Activated CD4-positive, alpha-beta T cell treated with anti-CD3 and anti-CD28 coated beads, Interleukin-2, Interleukin-6, amounts not matched to agents 100 ng/mL and 50 ng/mL, durations not matched to agents 16 hours and 8 hours (primary cell): ENCODE results near the gene SH3PXD2A.
"Not testable (repeated sequence)": the region's sequence is repeated elsewhere in the genome, so short reads cannot be mapped to it uniquely, and the experiment has no call there.

Experiments
- DNase-seq: peaks from one replicate; pipeline ENCODE4 v3.0.0-alpha.2; 2020

SH3PXD2A gene

DNA sequence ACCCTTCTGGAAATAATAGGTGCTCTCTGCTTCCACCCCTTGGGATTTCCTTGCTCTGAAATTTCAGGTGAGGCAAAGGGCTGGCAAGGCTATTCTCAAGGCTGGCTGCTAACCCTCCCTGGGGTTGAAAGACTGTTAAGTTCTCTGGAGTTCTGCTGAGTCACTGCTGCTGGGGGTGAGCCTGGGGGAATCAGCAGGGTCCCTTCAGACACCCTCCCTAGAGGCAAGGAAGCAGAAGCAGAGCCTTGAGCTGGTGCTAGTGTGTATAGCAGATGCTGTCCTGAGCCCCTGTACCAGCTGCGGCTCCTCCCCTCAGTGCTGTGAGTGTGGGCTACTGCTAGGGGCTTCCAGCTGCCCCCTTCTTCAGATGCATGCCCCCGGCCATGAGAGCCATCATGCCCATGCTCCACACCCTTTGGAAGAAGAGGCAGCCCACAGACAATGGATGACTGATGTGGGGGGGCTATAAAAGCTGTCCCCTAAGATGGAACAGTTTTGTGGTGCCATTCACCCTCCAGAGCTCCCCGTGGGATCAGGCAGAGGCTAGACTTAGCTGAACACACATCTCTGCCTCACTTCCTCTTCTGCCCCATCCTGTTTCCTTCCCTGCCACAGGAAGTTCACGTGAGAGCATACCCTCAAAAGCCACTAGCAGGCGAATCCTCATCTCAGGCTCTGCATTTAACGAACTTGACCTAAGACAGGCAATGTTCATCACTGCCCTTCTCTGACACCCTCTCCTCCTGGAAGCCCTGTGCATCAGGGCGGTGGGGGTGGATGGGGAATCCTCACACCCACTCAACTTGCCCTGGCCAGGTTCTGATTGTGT, 91.8 kb downstream of the SH3PXD2A start:
- DNase-seq = peak; percentile 66

DNA sequence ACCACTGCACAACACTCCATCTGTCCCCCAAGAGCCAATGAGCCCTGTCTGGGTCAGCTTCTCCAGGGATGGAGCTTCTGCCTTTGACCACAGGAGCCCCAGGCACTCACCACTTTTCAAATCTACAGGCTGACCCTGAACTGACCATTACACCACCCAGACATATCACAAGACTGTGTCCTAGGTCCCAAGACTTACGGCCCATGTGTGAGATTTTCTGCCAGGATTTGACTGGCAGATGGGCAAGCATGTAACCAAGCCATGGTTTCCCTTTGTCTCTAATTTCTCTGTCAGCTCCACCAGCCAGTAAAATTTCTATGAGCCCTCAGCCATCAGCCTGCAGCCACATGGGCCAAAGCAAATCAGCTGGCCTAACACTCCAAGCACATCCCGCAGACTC, 92.5 kb downstream of the SH3PXD2A start:
- DNase-seq = no peak

DNA sequence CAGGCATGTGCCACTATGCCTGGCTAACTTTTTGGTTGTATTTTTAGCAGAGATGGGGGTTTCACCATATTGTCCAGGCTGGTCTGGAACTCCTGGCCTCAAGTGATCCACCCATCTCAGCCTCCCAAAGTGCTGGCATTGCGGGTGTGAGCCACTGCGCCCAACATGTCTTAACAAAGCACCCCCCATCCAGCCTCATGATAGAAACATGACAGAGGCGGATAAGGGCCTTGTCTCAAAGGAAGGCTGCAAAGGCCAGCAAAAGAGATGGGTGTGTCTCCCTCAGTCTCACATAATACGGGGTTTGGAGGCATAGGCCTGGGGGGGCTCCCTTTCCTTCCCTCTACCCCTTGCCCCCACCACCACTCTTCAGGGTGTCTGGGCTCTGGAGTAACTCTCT, 93.2 kb downstream of the SH3PXD2A start:
- DNase-seq = no peak

DNA sequence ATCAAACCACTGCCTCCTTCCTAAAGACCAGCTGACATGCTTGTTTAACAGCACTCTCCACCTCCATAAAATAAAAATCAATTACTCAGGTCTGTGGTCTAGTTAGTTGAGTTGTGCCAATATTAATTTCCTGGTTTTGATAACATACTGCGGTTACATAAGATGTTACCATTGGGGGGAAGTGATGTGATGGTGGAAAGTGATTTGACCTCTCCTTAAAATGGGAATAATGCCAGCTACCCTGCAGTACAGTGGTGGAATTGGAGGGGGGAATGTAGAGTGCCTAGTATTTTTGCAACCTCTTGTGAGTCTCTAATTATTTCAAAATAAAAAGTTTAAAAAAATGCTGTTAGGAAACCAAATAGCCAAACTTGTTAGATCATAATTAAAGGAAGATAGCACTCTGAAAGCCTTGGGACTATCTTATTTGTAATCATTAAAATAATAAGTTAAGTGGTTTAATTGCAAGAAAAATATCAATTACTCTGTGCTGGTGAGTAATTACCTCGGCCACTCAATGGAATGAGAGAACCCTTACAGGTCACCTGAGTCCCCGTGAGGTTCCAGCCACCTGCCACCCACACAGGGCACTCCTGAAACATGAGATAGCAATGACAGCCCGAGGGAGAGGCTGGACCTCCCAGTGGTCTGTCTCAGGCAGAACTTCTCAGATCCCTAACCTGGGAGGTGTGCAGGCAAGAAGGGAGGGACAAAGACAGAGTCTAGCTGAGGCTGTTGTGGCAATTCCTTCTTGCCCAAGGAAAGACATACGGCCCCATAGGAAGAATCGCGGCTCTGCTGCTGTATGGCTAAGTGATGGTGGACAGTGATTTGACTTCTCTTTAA, 94.1 kb downstream of the SH3PXD2A start:
- no peak for DNase-seq

DNA sequence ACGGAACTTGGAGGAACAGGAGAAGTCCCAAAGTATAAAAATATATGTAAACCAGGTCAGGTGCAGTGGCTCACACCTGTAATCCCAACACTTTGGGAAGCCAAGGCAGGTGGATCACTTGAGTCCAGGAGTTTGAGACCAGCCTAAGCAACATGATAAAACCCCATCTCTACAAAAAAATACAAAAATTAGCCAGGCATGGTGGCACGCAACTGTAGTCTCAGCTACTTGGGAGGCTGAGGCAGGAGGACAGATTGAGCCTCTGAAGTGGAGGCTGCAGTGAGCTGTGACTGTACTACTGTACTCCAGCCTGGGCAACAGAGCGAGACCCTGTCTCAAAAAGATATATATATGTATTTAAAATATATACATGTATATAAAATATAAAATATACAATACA, 95.1 kb downstream of the SH3PXD2A start:
- DNase-seq = not testable (repeated sequence)

DNA sequence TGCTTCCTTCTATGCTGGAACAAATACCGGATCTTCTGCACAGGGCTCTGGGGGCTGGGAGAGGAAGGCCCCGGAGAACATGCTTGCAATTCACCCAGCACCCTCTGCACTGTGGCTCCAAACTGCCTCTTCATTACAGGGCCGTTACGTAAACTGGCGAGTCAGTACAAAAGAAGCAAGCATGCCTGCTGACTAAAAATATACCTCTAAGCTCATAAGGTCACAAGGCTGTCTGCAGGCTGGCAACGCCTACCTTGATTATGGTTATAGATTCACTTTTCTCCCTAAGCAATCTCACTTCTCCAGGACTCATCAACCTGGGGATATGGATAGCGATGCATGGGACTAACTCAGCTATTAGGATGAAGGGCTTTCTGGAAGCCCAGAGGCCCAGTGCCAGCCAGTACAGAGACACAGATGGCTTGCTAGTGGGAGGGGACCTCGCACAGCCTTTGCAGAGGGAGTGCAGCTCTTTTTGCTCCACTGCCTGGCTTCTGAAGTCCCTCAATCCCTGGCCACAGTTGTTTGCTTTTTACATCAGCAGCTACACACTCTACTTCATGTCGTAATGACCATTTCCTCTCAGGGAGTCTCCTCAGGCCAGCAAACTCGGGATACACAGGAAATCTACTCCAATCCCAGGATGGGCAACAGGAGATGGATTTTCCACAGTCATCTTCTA, 96.1 kb downstream of the SH3PXD2A start:
- peak; percentile 82 for DNase-seq

DNA sequence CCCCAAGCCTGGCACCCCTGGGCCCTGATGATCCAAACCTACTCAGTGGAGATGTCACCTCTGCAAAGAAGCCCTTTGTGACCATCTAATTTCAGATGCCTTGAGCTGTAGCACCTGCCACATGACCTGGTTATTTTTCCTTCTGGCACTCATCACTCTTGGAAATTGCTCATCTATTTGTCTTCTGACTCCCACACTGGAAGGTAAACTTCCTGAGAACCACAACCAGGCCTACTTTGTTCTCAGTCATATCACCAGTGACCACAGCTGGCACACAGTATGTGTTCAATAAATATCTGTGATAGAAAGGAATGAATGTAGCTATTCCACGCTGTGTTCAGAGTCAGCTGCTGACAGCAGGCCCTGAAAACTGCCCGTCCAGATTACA, 97.1 kb downstream of the SH3PXD2A start:
- no peak for DNase-seq

DNA sequence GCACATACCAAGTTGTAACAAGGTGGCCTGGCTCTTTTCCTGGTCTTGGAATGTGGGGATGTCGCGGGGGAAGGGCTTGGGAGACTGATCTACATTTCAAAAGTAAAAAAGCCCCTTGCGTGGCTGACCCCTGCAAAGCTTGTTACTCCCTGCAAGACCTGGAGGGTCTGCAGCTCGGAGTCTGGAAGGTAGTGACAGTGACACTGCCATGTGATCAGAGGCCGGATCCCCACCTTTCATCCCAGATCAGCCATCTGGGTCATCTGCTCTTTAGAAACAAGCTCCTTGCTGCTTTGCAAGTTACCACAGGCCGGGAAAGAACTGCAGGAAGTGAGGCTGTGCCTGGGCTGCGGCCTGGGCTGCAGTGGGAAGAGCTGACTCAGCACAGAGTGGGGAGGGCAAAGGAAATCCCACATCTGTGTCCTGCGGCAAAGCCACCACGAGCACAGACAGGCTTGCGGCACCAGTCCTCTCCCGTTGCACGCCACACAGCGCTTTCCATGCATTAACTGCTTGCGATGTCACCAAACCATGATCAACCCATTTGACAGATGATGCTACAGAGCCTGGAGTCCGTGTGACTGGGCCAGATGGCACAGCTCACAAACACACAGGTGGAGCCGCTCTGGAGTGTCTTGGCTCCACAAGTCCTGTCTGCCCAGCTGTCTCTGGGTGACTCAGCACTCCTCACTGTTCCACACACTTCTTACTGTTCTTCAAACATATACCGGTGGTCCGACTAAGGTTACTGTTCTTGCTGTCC, 97.7 kb downstream of the SH3PXD2A start:
- peak; percentile 48 for DNase-seq

DNA sequence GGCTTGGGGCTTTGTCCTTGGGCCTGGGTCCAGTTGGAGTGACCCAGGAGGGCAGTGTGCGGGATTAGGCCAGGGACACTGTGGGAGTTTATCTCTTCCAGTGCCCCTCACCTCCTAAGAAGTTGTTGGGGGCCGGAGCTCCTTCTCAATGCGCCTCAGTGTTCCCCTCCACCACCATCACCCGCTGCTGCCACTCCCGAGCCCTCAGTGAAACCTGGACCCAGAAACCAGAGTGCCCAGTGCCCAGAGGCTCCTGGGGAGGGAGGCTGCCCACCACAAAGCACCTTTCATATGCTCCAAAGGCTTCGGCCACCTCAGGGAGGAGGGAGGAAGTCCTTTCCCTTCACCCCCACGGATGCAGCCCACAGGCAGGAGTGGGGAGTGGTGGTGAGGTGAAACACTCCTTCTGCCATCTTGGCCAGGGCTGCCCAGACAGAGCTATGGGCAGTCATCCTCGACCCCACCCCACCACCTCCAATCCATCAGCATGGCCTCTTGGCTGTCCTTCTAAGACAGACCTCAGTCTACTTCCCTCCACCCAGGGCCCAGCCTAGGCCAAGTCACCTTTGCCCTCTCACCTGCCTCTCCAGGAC, 99.0 kb downstream of the SH3PXD2A start:
- DNase-seq = no peak

DNA sequence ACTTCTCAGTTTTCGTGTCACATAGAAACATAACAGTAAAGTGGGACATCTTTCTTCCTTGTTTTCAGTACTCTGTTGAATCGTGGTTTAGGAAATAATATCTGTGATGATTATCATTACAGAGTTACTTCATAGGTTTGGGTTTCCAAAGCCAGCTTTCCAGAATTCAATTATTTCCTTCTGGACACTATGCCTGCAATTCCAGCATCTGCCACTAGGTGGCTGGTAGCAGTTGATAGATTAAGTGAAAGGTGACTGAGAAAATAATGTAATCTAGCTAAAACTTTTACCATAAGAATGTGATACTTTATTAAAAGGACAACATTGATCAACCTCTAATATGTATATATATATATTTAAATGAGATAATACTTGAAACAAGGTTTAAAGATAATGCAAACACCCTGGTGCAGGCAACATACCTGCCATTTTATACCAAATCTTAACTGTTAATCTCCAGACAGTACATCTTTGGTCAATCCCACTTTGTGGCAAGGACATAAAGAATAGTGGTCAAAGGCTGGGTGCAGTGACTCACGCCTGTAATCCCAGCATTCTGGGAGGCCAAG, 102.6 kb downstream of the SH3PXD2A start:
- DNase-seq = peak; percentile 38

DNA sequence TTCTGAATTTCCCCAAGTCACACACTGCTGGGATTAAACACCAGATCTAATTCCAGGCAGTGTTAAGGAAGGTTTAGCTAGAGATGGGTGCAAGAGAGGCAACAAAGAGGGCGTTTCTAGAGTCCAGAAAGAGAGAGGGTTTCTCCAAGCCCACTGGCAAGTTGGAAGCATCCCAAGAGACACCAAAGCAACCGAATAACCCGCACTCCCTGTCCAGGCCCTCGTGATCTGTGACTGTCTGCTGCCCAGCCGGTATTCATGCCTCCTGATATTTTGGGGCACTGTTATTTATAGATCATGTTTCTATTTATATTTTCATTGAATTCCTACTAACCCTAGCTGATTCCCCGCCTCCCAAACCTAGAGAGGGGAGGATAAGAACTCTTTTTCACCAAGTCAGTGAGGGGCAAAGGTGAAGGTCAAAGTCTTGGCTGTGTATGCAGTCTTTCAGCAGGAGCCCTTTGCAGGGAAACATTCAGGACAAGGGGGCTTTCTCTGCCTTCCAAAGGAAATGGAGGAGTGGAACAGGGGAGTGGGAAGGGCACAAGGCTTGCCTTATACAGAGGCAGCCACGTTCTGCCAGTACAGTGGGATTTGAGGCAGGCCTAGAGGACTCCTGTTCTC, 103.6 kb downstream of the SH3PXD2A start:
- no peak for DNase-seq

DNA sequence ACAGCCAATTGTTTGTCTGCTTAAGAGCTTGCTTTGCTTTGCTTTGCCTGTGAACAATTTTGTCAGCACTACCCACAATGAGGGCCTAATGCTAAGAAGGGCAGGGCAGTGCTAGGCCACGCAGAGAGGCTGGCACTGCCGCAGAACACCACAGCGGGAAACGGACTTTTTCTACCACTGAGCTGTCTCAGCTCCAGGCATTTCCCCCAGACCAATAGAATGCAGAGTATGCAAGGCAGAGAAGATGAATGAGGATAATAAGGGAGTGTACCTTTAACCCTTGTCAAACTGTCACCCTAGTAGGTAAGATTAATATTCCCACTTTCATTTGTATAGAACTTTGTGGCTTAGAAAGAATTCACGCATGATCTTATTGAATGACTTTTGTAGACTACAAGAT, 104.5 kb downstream of the SH3PXD2A start:
- DNase-seq = no peak

DNA sequence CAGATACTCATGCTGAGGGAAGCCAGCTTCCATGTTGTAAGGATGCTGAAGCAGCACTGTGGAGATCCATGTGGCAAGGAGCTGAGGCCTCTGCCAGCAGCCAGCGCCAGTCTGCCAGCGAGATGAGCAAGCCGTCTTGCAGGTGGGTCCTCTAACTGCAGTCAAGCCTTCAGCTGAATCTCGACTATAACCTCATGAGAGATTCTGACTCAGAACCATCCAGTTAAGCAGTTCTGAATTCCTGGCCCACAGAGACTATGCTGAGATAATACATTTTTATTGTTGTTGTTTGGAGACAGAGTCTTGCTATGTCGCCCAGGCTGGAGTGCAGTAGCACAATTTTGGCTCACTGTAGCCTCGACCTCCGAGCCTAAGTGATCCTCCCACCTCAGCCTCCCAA, 105.6 kb downstream of the SH3PXD2A start:
- no peak for DNase-seq

DNA sequence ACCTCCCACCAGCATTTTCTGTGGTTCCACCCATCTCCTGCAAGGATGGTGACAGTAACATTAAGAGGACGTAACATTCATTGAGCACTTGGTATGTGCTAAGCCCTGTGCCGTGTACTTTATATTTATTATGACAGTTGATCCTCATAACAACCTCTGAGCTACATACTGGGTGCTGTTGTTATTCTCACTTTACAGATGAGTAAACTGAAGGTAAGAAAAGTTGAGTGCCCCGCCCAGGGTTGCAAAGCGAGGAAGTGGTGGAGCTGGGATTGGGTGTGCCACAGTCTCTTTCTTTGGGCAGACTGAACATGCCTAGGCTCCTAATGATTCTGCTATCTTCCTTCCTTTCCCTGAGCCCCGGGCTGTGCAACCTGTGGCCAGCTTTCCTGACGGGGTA, 107.4 kb downstream of the SH3PXD2A start:
- DNase-seq = peak; percentile 67

DNA sequence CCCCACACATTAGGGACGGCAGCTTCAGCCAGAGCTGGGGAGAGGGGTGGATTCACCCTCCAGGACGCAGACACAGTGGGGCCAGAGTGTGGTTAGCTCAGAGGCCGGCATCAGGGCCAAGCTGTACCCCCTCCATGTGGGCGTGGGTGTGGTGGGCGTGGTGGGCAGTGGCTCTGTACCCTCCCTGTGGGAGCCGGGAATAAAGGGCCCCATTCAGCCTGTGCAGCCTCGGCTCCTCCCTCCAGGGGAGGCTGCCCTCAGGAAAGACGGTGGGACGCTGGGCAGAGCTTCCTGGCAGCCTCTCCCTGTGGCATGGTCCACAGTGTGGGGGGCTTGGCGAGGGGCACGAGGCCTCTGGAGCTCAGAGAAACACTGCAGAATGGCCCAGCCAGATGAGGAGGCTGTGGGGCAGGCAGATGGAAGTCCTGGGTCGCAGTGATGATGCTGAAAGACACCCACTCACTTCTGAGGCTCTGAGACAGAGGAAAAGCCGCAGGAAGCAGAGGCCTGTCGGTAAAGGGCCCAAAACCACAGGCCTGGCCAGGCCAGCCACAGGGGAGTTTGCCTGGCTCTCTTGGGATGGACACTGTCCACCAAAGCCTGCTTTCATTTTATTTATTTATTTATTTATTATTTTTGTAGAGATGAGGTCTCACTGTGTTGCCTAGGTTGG, 108.0 kb downstream of the SH3PXD2A start:
- DNase-seq = peak; percentile 25

DNA sequence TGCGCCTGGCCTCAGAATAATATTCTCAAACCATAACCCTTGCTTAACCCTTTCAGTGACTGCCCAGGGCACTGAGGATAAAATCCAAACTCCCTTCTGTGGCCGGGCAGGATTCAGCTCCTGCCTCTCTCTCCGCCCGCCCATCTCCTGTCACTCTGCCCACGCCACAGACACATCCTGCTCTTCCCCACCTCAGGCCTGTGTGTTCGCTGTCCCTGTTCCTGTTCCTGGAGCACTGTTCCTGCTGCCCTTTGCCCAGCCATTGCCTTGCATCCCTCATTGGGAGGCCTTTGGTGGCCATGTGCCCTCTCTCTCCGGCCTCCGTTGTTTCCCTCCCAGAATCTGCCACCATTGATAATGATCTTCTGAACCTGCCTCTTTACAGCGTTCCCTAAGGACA, 108.8 kb downstream of the SH3PXD2A start:
- no peak for DNase-seq

DNA sequence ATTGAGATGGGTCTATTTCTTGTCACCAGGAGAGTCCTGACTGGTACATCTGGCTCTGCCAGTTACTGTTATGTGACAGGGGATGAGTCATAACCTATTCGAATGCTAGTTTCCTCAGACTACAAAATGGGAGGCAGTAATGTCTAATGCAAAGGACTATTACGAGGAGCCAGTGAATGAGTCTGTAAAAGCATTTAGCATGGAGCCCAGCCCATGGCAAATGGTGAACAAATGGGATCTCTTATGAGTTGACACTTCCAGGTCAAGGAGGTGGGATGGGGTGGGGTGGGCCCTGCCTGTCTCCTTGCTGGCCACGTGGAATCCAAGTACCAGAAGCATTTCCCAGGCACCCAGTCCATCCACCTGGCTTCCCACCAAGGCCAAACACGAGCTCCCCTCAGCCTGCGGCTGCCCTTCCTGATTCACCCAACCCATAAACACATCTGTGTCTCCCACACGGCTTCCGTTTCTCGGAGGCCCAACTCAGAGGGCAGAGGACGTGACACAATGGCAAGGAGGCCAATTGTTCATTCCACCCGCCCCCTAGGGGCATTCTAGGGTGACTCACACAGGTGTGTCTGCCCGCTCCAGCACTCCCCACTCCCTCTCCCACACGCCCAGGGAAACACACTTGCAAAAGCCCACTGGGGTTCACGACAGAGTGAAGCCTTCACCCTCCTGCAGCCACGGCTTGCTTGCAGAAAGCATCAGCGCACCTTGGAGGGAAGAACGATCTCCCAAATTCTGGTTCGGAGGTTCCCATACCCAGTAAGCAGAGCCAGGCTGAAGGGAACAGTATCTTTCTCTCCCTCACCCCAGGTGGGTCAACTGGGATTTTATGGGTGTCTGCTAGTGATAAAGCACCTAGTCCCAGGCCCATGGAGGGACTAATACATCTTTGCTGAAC, 109.8 kb downstream of the SH3PXD2A start:
- DNase-seq = peak; percentile 78

DNA sequence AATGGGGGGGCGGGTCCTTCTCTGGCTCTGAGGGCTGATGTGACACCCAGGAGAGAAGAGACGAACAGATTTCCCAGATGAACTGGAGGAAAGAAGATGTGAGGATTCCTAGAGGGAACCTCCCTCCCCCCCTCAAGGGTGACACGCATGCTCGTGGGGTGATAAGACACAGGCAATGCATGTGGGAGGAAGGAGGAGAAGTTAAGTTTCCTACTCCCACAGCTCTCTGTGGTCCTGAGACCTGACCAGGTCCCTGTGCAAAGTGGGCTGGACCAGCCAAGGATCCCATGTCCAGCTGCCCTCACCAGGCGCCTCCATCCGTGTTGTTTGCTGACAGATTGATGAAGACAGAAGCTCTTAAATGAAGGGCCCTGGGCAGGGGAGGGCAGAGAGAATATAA, 112.6 kb downstream of the SH3PXD2A start:
- no peak for DNase-seq

DNA sequence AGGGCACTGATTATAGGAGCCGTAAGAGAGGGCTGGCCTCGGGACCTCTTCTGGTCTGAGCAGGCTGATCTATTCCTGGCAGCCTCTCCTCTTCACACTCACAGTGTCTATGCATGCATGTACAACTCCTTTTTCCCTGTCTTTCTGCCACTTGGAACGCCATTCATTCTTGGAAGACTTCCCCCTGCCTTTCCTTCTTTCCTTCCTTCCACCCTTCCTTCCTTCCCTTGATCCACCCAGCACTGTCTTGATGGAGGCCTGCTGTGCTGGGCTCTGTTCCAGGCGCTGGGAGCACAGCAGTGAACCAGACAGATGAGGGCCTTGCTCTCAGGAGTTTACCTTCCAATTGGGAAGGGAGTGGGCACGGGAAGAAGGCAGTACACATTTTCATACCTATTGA, 114.8 kb downstream of the SH3PXD2A start:
- no peak for DNase-seq
